RWPE1 (cell line): ENCODE data around the gene PARS2.

ENCODE experiments used
- CTCF ChIA-PET: fragments of 350-600 bp; sonication (Branson Sonifier 250); formaldehyde crosslinking; extraction: SDS; loops from one replicate; lab custom pipeline; 2021; lab: Yijun Ruan, JAX
- POLR2A ChIA-PET: fragments of 400-600 bp; formaldehyde crosslinking; extraction: SDS; loops from one replicate; lab custom pipeline; 2020; ENCODE audit warnings: antibody characterized with exemption; ENCODE audit not compliant: low non-redundant PET; lab: Yijun Ruan, JAX
- DNase-seq: peaks from one replicate; pipeline ENCODE4 v3.0.0; 2012; ENCODE audit warnings: low spot score
- H3K27ac ChIP-seq: fragments of 450-650 bp; 2 replicates; pipeline ENCODE4 v1.5.1; 2017
- CTCF ChIP-seq: fragments of 450-650 bp; conservative IDR thresholded peaks from 2 replicates; pipeline ENCODE4 v1.5.1; 2017; ENCODE audit warnings: low read depth, mild to moderate bottlenecking

PARS2 gene

GRCh38 chr1:54764133-54764921 lies at the start of gene PARS2:
TSS of gene PARS2 (minus strand) at chr1:54764523. CDS start at chr1:54759161, 5,362 bp downstream.
- peak; percentile 99 for DNase-seq
- peak within 1 kb of the TSS; percentile 67 for H3K27ac ChIP-seq
- ChIA-PET CTCF (no interaction called here), POLR2A (no interaction called here)
- no peak for TF ChIP-seq CTCF

GRCh38 chr1:54814126-54814498 lies 49.8 kb upstream of the PARS2 start:
- DNase-seq, result no peak
- TF ChIP-seq CTCF, result no peak
- H3K27ac ChIP-seq, result no peak overlapping the region
- ChIA-PET POLR2A (no interaction called here), CTCF (interaction anchor here (0.8 kb wide), 1 partner anchor 12 kb away, joined by 3 read pairs; no protein-coding TSS in a partner anchor)

GRCh38 chr1:54813485-54814125 lies 49.3 kb upstream of the PARS2 start:
- CTCF ChIA-PET, result interaction anchor here (0.8 kb wide), 2 partner anchors 12 to 109 kb away, joined by 3 to 5 read pairs; no protein-coding TSS in a partner anchor
- TF ChIP-seq CTCF, result no peak
- POLR2A ChIA-PET, result no interaction called here
- H3K27ac ChIP-seq, result no peak overlapping the region
- no peak for DNase-seq

GRCh38 chr1:54812801-54813484 lies 48.6 kb upstream of the PARS2 start:
- CTCF ChIA-PET, result interaction anchor here (0.6 to 1.3 kb wide), 5 partner anchors 12 to 324 kb away, joined by 3 to 5 read pairs (median 5); partner anchors contain the start of gene TTC22
- TF ChIP-seq CTCF, result no peak
- H3K27ac ChIP-seq, result no peak overlapping the region
- POLR2A ChIA-PET, result no interaction called here
- no peak for DNase-seq

GRCh38 chr1:54811739-54812655 lies 47.7 kb upstream of the PARS2 start:
- POLR2A ChIA-PET, result no interaction called here

More at GRCh38 chr1:54811739-54812655, 47.7 kb upstream of the PARS2 start:
- TF ChIP-seq CTCF, result no peak
- no peak overlapping the region for H3K27ac ChIP-seq
- CTCF ChIA-PET, result interaction anchor here (0.5 to 1.3 kb wide), 5 partner anchors 11 to 323 kb away, joined by 3 to 7 read pairs (median 5); partner anchors contain the start of gene TTC22
- DNase-seq, result no peak
